ENCODE data around the gene CIITA.

DNA sequence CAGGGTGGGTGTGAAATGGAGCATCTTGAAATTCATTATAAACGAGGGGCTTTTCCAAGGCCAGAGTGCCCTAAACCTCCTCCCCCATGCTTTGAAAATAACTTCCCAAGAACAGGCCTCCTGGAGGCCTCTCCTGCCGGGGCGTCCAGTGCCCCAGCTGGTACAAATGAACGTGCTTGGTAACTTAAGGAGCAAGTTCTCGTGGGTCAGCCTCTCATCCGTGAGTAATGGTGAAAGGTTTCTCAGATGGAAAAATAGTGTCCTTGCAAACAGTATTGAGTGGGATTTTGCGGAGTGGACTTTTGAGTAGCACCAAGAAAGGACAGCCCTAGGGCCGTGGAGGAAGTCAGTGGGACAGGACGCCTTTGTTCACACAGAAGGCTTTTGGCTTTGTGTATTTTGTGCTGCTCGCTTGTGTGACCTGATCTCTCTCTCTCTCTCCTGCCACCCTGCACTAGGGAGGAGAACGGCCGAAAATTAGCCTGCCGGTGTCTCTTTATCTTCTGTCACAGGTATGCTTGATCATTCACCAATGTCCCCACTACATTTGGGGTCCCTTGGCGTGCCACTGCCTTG is 102.0 kb downstream of the CIITA start:
- TF ChIP-seq, protein P1, sequence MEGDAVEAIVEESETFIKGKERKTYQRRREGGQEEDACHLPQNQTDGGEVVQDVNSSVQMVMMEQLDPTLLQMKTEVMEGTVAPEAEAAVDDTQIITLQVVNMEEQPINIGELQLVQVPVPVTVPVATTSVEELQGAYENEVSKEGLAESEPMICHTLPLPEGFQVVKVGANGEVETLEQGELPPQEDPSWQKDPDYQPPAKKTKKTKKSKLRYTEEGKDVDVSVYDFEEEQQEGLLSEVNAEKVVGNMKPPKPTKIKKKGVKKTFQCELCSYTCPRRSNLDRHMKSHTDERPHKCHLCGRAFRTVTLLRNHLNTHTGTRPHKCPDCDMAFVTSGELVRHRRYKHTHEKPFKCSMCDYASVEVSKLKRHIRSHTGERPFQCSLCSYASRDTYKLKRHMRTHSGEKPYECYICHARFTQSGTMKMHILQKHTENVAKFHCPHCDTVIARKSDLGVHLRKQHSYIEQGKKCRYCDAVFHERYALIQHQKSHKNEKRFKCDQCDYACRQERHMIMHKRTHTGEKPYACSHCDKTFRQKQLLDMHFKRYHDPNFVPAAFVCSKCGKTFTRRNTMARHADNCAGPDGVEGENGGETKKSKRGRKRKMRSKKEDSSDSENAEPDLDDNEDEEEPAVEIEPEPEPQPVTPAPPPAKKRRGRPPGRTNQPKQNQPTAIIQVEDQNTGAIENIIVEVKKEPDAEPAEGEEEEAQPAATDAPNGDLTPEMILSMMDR (IDR thresholded peaks at IDR 0.05), result no peak
- TF ChIP-seq POLR2A (IDR thresholded peaks at IDR 0.05), result no peak

Data from Peyer's patch (tissue), 4 donors.